ENCODE data around the gene NOTCH1. TPM values are rescaled to one million over a fixed set of nuclear protein-coding genes. Genes with fewer than 3 reads are reported as not detected.
"Not testable (repeated sequence)": the region's sequence is repeated elsewhere in the genome, so short reads cannot be mapped to it uniquely, and the experiment has no call there.

NOTCH1 gene
- total and polyA plus RNA-seq, 2 of the 4 experiments (the other 2 are of a cell fraction) = 1.8 to 6.0 TPM

- Histone ChIP-seq H3K4me3 (ENCODE audit: insufficient read depth, low read depth, low read length) (no peak overlapping the region), H4K20me1 (ENCODE audit: insufficient read depth, low read length) (no peaks in the 10 kb centered on the region; the same call in none of the 2 replicates), H2BK5ac (ENCODE audit: low read depth, low read length, poor library complexity, severe bottlenecking) (no peak overlapping the region), H3K14ac (replicated peaks; ENCODE audit: low read depth, low read length) (no peak overlapping the region), H3K4me2 (ENCODE audit: low read depth, low read length) (no peak overlapping the region), H3K4ac (ENCODE audit: low read depth, low read length) (no peak overlapping the region), H3K27me3 (ENCODE audit: control insufficient read depth, insufficient read depth, low read length) (peaks cover 3% of the 10 kb centered on the region; the same call in 1 of the 2 replicates), H3K9me1 (ENCODE audit: insufficient read depth, low read length) (peaks cover 6% of the 10 kb centered on the region), H3K36me3 (ENCODE audit: control insufficient read depth, insufficient read depth, low read length) (no peaks in the 10 kb centered on the region), H2BK15ac (ENCODE audit: low read depth, low read length) (no peak overlapping the region), H3K18ac (ENCODE audit: low read depth, low read length) (no peak overlapping the region), H4K8ac (ENCODE audit: low read depth in 2 of 2, low read length in 2 of 2) (no peak overlapping the region), H4K5ac (ENCODE audit: low read depth, low read length) (no peak overlapping the region), H3K27ac (ENCODE audit: insufficient read depth, low read length) (no peak overlapping the region), H3K79me1 (ENCODE audit: low read depth in 1 of 2, low read length in 2 of 2) (no peaks in the 10 kb centered on the region), H3K4me1 (ENCODE audit: control insufficient read depth, insufficient read depth, low read length) (no peaks in the 10 kb centered on the region), H2AK9ac (replicated peaks; ENCODE audit: low read depth, low read length, poor library complexity) (no peak overlapping the region), H3K9me3 (ENCODE audit: control insufficient read depth, insufficient read depth, low read length) (no peaks in the 10 kb centered on the region), H2AK5ac (ENCODE audit: low read depth, low read length) (no peak overlapping the region), H4K91ac (ENCODE audit: insufficient read depth, low read depth, low read length) (no peak overlapping the region), H3K9ac (ENCODE audit: low read depth, low read length) (no peak overlapping the region), H3K23ac (ENCODE audit: low read depth, low read length) (no peak overlapping the region), H2AFZ (replicated peaks; ENCODE audit: low read length, poor library complexity) (no peak overlapping the region), H2BK120ac (ENCODE audit: low read depth, low read length) (no peak overlapping the region), H3K56ac (ENCODE audit: extremely low read depth, insufficient read depth, low read length) (no peak overlapping the region), H2BK20ac (ENCODE audit: low read depth, low read length) (no peak overlapping the region)
- TF ChIP-seq RFX5 (IDR thresholded peaks at IDR 0.05; ENCODE audit: low read depth, low read length) (no peak), NFE2L2 (IDR thresholded peaks at IDR 0.05; ENCODE audit: low read depth, low read length) (no peak)
- in situ Hi-C loops (cut with MboI; ENCODE audit: low sequenced_read_pairs) = no loop called here
- DNase-seq (no peak), ATAC-seq (ENCODE audit: low read depth) (no peak)
- dilution Hi-C loops (cut with HindIII; ENCODE audit: low sequenced_read_pairs, unreplicated experiment) = no loop called here
- ChIA-PET POLR2A (ENCODE audit: unreplicated experiment) (no interaction called here), CTCF (interaction anchor here (0.5 kb wide), 1 partner anchor 133 kb away, joined by 3 read pairs; no protein-coding TSS in a partner anchor)
- 91 to 100% methylated on average over 7 to 12 of the region's 12 CpGs for WGBS, 2 experiments (ENCODE audit: extremely low coverage in 2 of 2, insufficient read length in 1 of 2)
- intact Hi-C loops (cut with micrococcal nuclease) = no loop called here
- BruUV-seq (replicated peaks) = no TSS peak
Measured at GRCh38 chr9:136581614-136582447, 36.0 kb upstream of the NOTCH1 start.

DNA sequence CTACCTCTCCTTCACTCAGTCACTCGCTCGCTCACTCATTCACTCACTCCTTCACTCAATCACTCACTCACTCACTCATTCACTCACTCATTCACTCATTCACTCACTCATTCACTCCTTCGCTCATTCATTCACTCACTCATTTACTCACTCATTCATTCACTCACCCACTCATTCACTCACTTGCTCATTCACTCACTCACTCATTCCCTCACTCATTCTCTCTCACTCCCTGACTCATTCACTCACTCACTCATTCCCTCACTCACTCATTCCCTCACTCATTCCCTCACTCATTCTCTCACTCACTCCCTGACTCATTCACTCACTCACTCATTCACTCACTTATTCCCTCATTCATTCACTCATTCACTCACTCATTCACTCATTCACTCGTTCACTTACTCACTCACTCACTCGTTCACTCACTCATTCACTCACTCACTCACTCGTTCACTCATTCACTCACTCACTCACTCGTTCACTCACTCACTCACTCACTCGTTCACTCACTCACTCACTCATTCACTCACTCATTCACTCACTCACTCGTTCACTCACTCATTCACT lies 33.9 kb upstream of the NOTCH1 start:
- H2AK9ac ChIP-seq (replicated peaks; ENCODE audit: low read depth, low read length, poor library complexity); H4K20me1 ChIP-seq (ENCODE audit: insufficient read depth, low read length); H3K18ac ChIP-seq (ENCODE audit: low read depth, low read length); H3K9me3 ChIP-seq (ENCODE audit: control insufficient read depth, insufficient read depth, low read length); H3K4ac ChIP-seq (ENCODE audit: low read depth, low read length); H2BK5ac ChIP-seq (ENCODE audit: low read depth, low read length, poor library complexity, severe bottlenecking); H3K9me1 ChIP-seq (ENCODE audit: insufficient read depth, low read length); H4K5ac ChIP-seq (ENCODE audit: low read depth, low read length); H2AFZ ChIP-seq (replicated peaks; ENCODE audit: low read length, poor library complexity); H3K56ac ChIP-seq (ENCODE audit: extremely low read depth, insufficient read depth, low read length); H2BK20ac ChIP-seq (ENCODE audit: low read depth, low read length); H3K27ac ChIP-seq (ENCODE audit: insufficient read depth, low read length); H3K27me3 ChIP-seq (ENCODE audit: control insufficient read depth, insufficient read depth, low read length); H3K4me1 ChIP-seq (ENCODE audit: control insufficient read depth, insufficient read depth, low read length); H2BK15ac ChIP-seq (ENCODE audit: low read depth, low read length); H3K9ac ChIP-seq (ENCODE audit: low read depth, low read length); H3K4me2 ChIP-seq (ENCODE audit: low read depth, low read length); intact Hi-C loops (cut with micrococcal nuclease); H3K4me3 ChIP-seq (ENCODE audit: insufficient read depth, low read depth, low read length); ATAC-seq (ENCODE audit: low read depth); H3K79me1 ChIP-seq (ENCODE audit: low read depth in 1 of 2, low read length in 2 of 2); POLR2A ChIA-PET (ENCODE audit: unreplicated experiment); H3K23ac ChIP-seq (ENCODE audit: low read depth, low read length); dilution Hi-C loops (cut with HindIII; ENCODE audit: low sequenced_read_pairs, unreplicated experiment); H2AK5ac ChIP-seq (ENCODE audit: low read depth, low read length); H4K91ac ChIP-seq (ENCODE audit: insufficient read depth, low read depth, low read length); H3K36me3 ChIP-seq (ENCODE audit: control insufficient read depth, insufficient read depth, low read length); H2BK120ac ChIP-seq (ENCODE audit: low read depth, low read length); BruUV-seq (replicated peaks); H3K14ac ChIP-seq (replicated peaks; ENCODE audit: low read depth, low read length); CTCF ChIA-PET; in situ Hi-C loops (cut with MboI; ENCODE audit: low sequenced_read_pairs); DNase-seq; H4K8ac ChIP-seq (ENCODE audit: low read depth in 2 of 2, low read length in 2 of 2): not testable (repeated sequence)
- 94 to 100% methylated on average over 3 of the region's 9 CpGs for WGBS, 2 experiments (ENCODE audit: extremely low coverage in 2 of 2, insufficient read length in 1 of 2)

Measured in IMR-90 (cell line).